NCI-H82 (cell line): ENCODE results near the gene BSND.
"Not testable (repeated sequence)": the region's sequence is repeated elsewhere in the genome, so short reads cannot be mapped to it uniquely, and the experiment has no call there.

Experiments
- DNase-seq: peaks from one replicate; lab custom pipeline; 2025; lab: John Stamatoyannopoulos, UW

The BSND gene

GRCh38 chr1:54998677-54999076 is at the start of gene BSND:
TSS of gene BSND (plus strand) at chr1:54998933. CDS start at chr1:54999187, 254 bp downstream.
- no peak for DNase-seq

GRCh38 chr1:54949053-54949452 is 49.7 kb upstream of the BSND start:
- no peak for DNase-seq

- DNase-seq, result no peak
These were observed 48.7 kb upstream of the BSND start for GRCh38 chr1:54950006-54950368.

- peak; percentile 88 for DNase-seq
These were observed 48.2 kb upstream of the BSND start for GRCh38 chr1:54950369-54951163.

- DNase-seq, result no peak
These were observed 46.9 kb upstream of the BSND start for GRCh38 chr1:54951810-54952226.

- DNase-seq, result no peak
These were observed 45.6 kb upstream of the BSND start for GRCh38 chr1:54952950-54953718.

- no peak for DNase-seq
These were observed 44.9 kb upstream of the BSND start for GRCh38 chr1:54953846-54954245.

- no peak for DNase-seq
These were observed 43.4 kb upstream of the BSND start for GRCh38 chr1:54955359-54955758.

GRCh38 chr1:54956726-54957125 is 42.0 kb upstream of the BSND start:
- DNase-seq, result no peak

GRCh38 chr1:54959241-54959640 is 39.5 kb upstream of the BSND start:
- DNase-seq, result no peak

- DNase-seq, result no peak
These were observed 35.9 kb upstream of the BSND start for GRCh38 chr1:54962612-54963395.

- DNase-seq, result not testable (repeated sequence)
These were observed 34.9 kb upstream of the BSND start for GRCh38 chr1:54963829-54964228.

GRCh38 chr1:54965624-54966340 is 33.0 kb upstream of the BSND start:
- DNase-seq, result no peak

- DNase-seq, result no peak
These were observed 31.4 kb upstream of the BSND start for GRCh38 chr1:54967372-54967771.

- no peak for DNase-seq
These were observed 30.2 kb upstream of the BSND start for GRCh38 chr1:54968551-54968950.

- no peak for DNase-seq
These were observed 28.9 kb upstream of the BSND start for GRCh38 chr1:54969879-54970278.

- DNase-seq, result no peak
These were observed 27.8 kb upstream of the BSND start for GRCh38 chr1:54970901-54971300.

GRCh38 chr1:54971317-54971791 is 27.4 kb upstream of the BSND start:
- DNase-seq, result no peak

- DNase-seq, result no peak
These were observed 26.3 kb upstream of the BSND start for GRCh38 chr1:54972436-54972835.

- DNase-seq, result peak; percentile 55
These were observed 25.4 kb upstream of the BSND start for GRCh38 chr1:54973205-54973921.
